Renal cortex interstitium (tissue), 11 donors: ENCODE measurements around the gene KEL. TPM values are rescaled to one million over a fixed set of nuclear protein-coding genes. Genes with fewer than 3 reads are reported as not detected.
A peak's percentile ranks its signal among the peaks of the same experiment; 100 is the strongest.

Experiments used
- DNase-seq, 11 donors: peaks; one replicate each; pipeline ENCODE4 v3.0.0-alpha.2; 2013; ENCODE audit warnings: low read depth in 9 of 11, low spot score in 4 of 11; ENCODE audit errors: extremely low read depth in 1 of 11
- polyA plus RNA-seq, 3 donors: library from polyadenylated mRNA; unstranded; fragments of 120-200 nt; gene quantifications; one replicate each; pipeline ENCODE4 v1.2.1, GENCODE V29; 2013; ENCODE audit not compliant: insufficient read length in 3 of 3

Gene KEL
- polyA plus RNA-seq, 3 donors = 2.1 to 3.7 (median 2.6) TPM

DNA sequence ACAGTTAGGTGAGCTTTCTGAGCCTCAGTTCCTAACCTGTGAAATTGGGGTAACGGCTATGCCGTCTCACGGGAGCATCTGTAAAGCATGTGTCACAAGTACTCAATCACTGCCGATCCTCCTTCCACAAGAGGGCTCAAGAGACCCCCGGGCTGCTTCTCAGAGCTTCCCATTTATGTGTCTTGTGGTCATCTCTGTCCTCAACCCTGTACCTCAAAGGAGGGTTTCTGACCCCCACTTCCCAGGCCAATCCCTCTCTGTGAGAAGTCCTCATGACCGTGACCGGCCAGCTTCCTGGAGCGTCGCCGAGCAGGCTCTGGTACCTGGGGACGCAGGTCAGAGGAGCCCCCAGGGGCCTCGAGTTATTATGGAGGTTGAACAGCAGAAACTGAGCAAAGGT is 28.1 kb downstream of the KEL start:
- no peak for DNase-seq

GRCh38 chr7:142933624-142934023 is 28.5 kb downstream of the KEL start, which contains the start of gene TRPV5:
Gene TRPV5 (minus strand): TSS chr7:142933746. CDS start chr7:142933459, 287 bp downstream.
- no peak for DNase-seq

DNA sequence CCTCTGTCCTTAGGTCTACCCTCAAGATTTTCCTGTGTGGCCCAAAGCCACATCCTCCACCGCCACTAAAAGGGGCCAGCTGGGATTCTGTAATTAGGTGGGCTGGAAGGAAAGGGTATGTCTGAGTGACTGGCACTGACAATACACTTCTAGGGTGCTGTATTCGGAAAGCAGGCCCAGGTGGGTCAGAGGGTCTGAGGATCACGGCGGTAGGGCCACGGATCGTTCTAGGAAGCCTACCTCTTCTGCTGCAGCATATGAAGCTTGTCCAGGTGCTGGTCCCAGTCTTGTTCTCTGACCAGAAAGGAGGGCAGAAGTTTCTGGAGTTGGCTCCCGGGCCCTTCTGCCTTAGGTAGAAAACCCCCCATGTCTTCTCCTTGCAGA is 29.1 kb downstream of the KEL start:
- no peak for DNase-seq

- no peak for DNase-seq
These were observed 29.6 kb downstream of the KEL start for GRCh38 chr7:142932386-142933091.

GRCh38 chr7:142930126-142930730 is 31.9 kb downstream of the KEL start:
- DNase-seq = no peak

GRCh38 chr7:142927949-142928348 is 34.2 kb downstream of the KEL start:
- DNase-seq = no peak

GRCh38 chr7:142927085-142927745 is 34.9 kb downstream of the KEL start:
- DNase-seq = no peak

DNA sequence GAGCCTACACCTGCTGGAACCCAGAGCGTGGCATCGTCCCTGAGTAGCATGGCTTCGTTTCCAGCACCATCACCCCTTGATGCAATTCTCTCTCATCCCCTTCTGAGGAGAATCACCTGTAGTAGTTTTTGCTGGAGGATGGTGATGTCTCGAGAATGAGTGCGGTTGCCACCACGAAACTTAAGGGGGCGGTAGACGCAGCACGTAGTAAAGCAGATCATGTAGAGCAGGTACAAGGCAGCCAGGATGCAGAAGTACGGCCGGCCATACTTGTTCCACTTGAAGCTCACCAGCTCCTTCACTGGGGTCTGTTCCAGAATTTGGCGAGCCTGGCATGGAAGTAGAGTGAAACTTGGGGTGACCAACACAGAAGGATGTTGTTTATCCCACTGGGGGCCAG is 36.8 kb downstream of the KEL start:
- DNase-seq = no peak

- DNase-seq = no peak
These were observed 38.8 kb downstream of the KEL start for GRCh38 chr7:142923391-142923790.

- DNase-seq = no peak
These were observed 42.5 kb downstream of the KEL start for GRCh38 chr7:142919656-142920055.

DNA sequence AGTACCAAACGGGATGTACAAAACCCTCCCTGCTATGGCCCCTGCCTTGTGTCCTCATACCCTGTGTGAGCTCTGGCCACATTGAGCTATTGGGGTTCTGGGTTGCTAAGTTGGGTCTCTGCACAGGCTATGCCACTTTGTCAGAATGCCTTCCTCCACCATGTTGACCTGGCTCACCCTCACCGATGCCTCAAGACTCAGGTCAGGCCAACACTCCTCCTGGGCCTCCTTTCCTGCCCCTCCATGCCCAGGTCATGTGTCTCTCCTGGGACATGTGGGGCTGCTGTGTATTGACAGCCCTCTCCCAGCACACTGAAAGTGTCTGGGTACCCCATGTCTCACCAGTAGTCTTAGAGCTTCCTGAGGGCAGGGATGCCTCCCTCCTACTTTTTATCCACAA is 43.3 kb downstream of the KEL start:
- no peak for DNase-seq

GRCh38 chr7:142917447-142917846 is 44.7 kb downstream of the KEL start:
- DNase-seq = no peak

DNA sequence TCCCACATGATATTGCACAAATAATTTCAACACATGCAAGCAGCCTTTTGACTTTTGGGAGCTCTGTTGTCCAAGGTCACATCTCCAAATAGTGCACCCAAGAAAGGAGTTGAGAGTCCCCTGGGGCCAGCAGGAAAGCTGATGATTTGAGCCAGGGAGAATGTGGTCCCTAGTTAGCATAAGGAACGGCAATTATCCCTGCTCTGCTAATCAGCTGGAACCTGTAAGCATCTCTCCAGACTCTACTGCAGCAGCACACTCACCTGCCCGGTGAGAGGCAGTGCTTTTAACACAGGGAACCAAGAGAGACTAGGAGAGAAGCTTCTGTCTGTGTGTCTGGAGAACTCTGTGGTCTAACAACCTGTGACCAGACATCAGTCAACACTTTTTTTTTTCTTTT is 45.7 kb downstream of the KEL start:
- peak in 9 of 11 donors; percentile 9 to 45 (median 31) for DNase-seq

DNA sequence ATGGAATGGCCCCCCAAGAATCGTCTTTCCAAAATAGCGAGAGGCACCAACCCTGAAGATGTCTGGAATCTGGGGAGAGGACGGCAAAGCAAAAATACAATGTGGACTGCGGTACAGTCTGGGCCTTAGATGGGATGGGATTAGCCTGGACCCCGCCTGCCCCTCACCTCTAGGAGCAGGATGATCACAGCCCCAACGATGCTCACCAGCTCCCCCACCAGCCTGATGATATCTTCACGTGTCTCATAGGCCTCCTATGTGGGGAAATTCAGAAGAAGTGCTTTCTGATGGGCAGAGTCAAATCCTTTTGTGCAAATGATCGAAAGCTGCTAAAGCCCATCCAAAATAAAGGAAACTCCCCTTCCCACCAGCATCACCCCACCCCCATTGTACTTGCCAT is 46.8 kb downstream of the KEL start:
- DNase-seq = no peak

DNA sequence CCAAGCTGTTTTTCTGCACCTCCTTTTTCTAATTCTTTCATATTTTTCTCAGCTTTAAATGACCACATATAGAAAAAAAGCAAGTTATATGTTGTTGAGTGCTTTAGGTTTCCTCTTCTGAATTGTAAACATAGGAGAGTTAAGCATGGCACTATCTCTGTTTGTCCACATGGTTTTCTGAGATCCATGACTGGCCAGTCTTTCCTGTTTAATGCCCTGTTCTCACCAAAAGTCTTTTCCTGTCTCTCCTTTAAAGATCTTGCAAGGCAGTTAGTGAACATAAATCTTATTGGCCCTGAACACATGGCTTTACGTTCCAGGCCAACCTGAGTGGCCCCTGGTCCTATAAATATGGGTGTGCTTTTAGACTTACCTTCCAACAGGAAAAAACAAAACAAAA is 48.0 kb downstream of the KEL start:
- DNase-seq = no peak

GRCh38 chr7:142913566-142913965 is 48.6 kb downstream of the KEL start:
- no peak for DNase-seq

GRCh38 chr7:142913051-142913450 is 49.1 kb downstream of the KEL start:
- DNase-seq = no peak

- no peak for DNase-seq
These were observed 51.7 kb downstream of the KEL start for GRCh38 chr7:142910481-142910880.

- no peak for DNase-seq
These were observed 52.1 kb downstream of the KEL start for GRCh38 chr7:142910031-142910433.
